ENCODE results near the gene MPV17L.
"Not testable (repeated sequence)": the region's sequence is repeated elsewhere in the genome, so short reads cannot be mapped to it uniquely, and the experiment has no call there.

Gene MPV17L

DNA sequence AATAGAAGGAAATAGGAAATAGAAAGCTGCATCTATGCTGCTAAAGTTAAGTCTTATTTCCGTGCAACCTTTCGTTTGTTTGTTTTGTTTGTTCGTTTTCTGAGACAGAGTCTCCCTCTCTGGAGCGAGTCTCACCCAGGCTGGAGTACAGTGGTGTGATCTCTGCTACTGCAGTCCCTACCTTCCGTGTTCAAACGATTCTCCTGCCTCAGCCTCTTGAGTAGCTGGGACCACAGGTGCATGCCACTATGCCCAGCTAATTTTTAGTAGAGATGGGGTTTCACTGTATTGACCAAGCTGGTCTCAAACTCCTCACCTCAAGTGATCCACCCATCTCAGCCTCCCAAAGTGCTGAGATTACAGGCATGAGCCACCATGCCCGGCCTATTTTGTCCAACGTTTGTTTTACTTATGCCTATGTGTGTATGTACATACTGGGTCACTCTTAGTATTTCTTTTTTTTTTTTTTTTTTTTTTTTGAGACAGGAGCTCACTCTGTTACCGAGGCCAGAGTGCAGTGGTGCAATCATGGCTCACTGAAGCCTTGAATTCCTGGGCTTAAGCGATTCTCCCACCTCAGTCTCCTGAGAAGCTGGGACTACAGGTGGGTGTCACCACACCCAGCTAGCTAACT, 55.7 kb downstream of the MPV17L start:
- no peak for DNase-seq (ENCODE audit: low read depth, low spot score)

DNA sequence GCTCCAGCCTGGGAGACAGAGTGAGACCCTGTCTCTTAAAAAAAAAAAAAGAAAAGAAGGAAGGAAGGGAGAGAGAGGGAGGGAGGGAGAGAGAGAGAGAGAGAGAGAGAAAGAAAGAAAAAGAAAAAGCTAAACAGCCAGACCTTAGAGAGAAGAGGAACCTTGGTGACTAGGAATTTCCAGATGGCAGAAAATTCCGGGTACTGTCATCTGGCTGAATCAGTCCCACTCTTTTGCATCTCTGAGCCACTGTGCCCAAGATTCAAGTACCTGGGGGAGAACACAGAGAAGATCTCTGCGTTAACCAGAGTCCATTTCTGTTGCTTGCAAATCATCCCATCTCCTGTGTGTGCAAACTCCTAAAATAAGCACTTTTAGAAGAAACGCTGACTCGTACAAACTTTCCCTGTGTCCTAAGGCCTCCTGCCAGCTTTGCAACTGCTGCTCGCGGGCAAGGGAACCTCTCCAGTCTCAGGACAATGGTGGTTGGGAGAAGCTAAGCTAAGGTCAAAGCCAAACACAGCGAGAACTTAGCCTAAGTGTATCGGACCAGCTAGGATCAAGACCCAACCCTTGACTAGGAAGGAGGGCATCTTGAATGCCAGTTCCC, 56.8 kb downstream of the MPV17L start:
- DNase-seq (ENCODE audit: low read depth, low spot score): no peak

DNA sequence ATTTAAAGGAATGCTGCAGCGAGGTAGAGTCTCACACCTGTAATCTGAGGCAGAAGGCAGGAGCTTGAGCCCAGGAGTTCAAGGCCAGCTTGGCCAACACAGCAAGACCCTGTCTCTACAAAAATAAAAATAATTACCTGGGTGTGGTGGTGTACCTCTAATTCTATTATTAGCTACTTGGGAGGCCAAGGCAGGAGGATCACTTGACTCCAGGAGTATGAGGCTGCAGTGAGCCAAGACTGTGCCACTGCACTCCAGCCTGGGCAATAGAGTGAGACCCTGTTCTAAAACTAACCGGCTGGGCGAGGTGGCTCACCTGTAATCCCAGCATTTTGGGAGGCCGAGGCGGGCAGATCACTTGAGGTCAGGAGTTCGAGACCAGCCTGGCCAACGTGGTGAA, 57.7 kb downstream of the MPV17L start:
- not testable (repeated sequence) for DNase-seq (ENCODE audit: low read depth, low spot score)

DNA sequence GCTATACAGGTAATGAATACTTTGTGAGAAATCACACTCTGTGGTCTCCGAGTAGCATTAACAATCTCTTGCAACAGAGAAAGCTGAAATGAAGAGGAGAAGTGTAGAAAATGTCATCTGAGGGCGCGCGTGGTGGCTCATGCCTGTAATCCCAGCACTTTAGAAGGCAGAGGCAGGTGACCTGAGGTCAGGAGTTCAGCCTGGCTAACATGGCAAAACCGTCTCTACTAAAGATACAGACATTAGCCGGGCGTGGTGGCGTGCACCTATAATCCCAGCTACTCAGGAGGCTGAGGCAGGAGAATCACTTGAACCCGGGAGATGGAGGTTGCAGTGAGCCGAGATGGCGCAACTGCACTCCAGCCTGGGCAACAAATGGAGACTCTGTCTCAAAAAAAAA, 59.4 kb downstream of the MPV17L start:
- DNase-seq (ENCODE audit: low read depth, low spot score): not testable (repeated sequence)

DNA sequence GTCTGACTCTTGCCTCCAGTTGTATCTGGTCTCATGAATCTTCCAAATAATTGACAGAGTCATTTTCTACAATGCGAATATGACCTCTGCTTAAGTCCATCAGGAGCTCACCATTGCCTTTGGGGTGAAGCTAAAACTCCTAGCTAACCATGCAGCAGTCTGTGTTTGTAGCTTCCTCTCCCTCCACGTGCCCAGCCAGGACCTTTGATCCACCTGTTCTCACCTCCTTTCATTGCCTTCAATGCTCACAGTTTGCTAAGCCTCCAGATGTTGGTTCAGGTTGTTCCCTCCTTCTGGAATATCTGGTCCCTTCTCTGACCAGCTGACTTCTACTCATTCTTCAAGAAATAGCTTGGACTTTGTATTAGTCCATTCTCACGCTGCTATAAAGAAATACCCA, 61.8 kb downstream of the MPV17L start:
- DNase-seq (ENCODE audit: low read depth, low spot score): no peak

DNA sequence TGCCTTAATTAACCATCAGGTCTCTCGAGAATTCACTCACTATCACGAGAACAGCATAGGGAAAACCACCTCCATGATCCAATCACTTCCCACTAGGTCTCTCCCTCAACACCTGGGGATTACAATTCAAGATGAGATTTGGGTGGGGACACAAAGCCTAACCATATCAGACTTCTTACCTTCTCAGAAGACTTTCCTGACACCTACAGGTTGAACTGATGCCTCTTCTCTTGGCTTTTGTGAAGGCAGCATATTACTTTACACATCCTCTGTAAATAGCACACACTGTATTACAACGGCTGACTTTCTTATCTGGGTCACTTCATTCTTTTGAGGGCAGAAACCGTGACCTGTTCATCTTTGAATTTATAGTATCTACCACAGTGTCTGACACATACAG, 62.4 kb downstream of the MPV17L start:
- no peak for DNase-seq (ENCODE audit: low read depth, low spot score)

DNA sequence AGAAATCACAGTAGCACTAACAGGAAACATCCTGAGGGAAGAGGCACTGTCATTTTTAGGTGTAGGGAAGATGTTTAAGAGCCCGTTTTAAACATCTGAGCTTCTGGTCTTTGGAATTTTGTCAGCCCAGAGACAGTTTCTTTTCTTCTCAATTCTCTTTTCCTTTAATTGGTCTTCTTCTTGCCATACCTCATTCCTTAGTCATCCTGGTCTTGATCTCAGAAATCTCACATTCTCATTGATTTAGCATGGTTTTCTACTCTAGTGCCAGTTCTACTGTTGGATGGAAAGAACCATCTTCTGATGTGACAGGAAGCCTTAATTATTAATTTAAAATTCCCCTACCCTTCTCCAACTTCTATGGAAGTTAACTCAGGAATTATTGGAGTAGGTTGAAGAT, 64.2 kb downstream of the MPV17L start:
- DNase-seq (ENCODE audit: low read depth, low spot score): no peak

DNA sequence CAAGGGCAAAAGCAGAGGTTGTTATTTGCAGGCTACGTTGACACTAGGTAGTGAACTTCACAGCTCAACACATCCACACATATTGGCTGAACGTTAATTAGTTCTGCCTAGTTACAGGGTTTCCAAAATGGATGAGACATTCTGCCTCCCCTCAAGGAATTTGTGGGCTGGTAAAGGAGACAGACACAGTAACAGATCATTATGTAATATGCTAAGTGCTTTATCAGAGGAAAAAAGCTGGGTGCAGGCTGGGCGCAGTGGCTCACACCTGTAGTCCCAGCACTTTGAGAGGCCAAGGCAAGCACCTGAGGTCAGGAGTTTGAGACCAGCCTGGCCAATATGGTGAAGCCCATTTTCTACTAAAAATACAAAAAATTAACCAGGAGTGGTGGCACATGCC, 65.0 kb downstream of the MPV17L start:
- DNase-seq (ENCODE audit: low read depth, low spot score): no peak

DNA sequence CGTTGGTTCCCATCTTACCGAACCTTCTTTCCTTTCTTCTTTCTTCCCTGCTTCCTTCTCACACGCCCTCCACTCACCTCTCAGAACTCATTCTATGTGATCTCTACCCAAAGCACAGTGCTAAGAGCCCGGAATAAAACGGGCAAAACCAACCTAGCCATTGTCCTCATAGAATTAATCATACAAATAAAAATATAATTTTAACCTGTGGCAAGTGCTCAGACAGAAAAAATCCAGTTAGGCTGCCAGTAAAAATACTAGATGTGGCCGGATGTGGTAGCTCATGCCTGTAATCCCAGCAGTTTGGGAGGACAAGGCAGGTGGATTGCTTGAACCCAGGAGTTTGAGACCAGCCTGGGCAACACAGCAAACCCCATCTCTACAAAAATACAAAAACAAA, 65.8 kb downstream of the MPV17L start:
- DNase-seq (ENCODE audit: low read depth, low spot score): no peak
